NCI-H128 (cell line): ENCODE data around the gene CEP78.

Experiments used
- DNase-seq: peaks from one replicate; lab custom pipeline; 2025; ENCODE audit not compliant: unreplicated experiment; lab: John Stamatoyannopoulos, UW

Gene CEP78

GRCh38 chr9:78286125-78286524, 50.2 kb downstream of the CEP78 start:
- no peak for DNase-seq

GRCh38 chr9:78286946-78287388, 51.1 kb downstream of the CEP78 start:
- DNase-seq, result no peak

- no peak for DNase-seq
Observed at GRCh38 chr9:78288214-78288892, 52.5 kb downstream of the CEP78 start.

- no peak for DNase-seq
Observed at GRCh38 chr9:78289474-78289873, 53.6 kb downstream of the CEP78 start.

GRCh38 chr9:78291240-78291925, 55.5 kb downstream of the CEP78 start:
- no peak for DNase-seq

- DNase-seq, result no peak
Observed at GRCh38 chr9:78292026-78292425, 56.2 kb downstream of the CEP78 start.

GRCh38 chr9:78292716-78293497, 57.0 kb downstream of the CEP78 start:
- DNase-seq, result no peak

GRCh38 chr9:78294290-78295176, 58.7 kb downstream of the CEP78 start:
- DNase-seq, result no peak

GRCh38 chr9:78295177-78295575, 59.3 kb downstream of the CEP78 start:
- DNase-seq, result no peak

GRCh38 chr9:78295731-78296130, 59.9 kb downstream of the CEP78 start:
- DNase-seq, result no peak

- DNase-seq, result peak; percentile 46
Observed at GRCh38 chr9:78296201-78296892, 60.5 kb downstream of the CEP78 start.

GRCh38 chr9:78296893-78297671, 61.2 kb downstream of the CEP78 start, which contains the start of gene PSAT1:
PSAT1 (plus strand) TSS chr9:78297125; CDS start chr9:78297211, 86 bp downstream.
- DNase-seq, result peak; percentile 91

- no peak for DNase-seq
Observed at GRCh38 chr9:78297672-78297961, 61.7 kb downstream of the CEP78 start.

GRCh38 chr9:78298046-78298765, 62.3 kb downstream of the CEP78 start:
- DNase-seq, result no peak

- no peak for DNase-seq
Observed at GRCh38 chr9:78300209-78300608, 64.3 kb downstream of the CEP78 start.

GRCh38 chr9:78301466-78301865, 65.6 kb downstream of the CEP78 start:
- DNase-seq, result no peak

GRCh38 chr9:78303377-78304062, 67.6 kb downstream of the CEP78 start:
- DNase-seq, result no peak

- DNase-seq, result no peak
Observed at GRCh38 chr9:78304357-78304756, 68.5 kb downstream of the CEP78 start.
